ENCODE data around the gene SERPINA1.

Gene SERPINA1

GRCh38 chr14:94397289-94398181, 9.1 kb upstream of the SERPINA1 start:
- no peak overlapping the region for H3K27ac ChIP-seq

GRCh38 chr14:94396628-94397225, 8.3 kb upstream of the SERPINA1 start:
- no peak overlapping the region for H3K9ac ChIP-seq
- no peak overlapping the region for H3K27ac ChIP-seq
- H3K36me3 ChIP-seq (ENCODE audit: insufficient read depth): no peaks in the 10 kb centered on the region
- H3K79me2 ChIP-seq (ENCODE audit: insufficient read depth, low read depth): no peaks in the 10 kb centered on the region
- no peak for TF ChIP-seq CTCF (conservative IDR thresholded peaks at IDR 0.05; ENCODE audit: low read depth, low read length)
- H2AFZ ChIP-seq (ENCODE audit: low read depth): no peak overlapping the region
- H3K4me2 ChIP-seq: no peak overlapping the region
- H3K4me1 ChIP-seq (ENCODE audit: low read depth, poor library complexity, severe bottlenecking): no peaks in the 10 kb centered on the region
- H4K20me1 ChIP-seq (ENCODE audit: insufficient read depth): no peaks in the 10 kb centered on the region
- no peaks in the 10 kb centered on the region for H3K27me3 ChIP-seq (ENCODE audit: insufficient read depth, low read depth)
- no peak overlapping the region for H3K4me3 ChIP-seq (IDR thresholded peaks at IDR 0.05; ENCODE audit: insufficient read depth, low read depth, low read length)

More at GRCh38 chr14:94397289-94398181, 9.1 kb upstream of the SERPINA1 start:
- H3K4me2 ChIP-seq: no peak overlapping the region
- H2AFZ ChIP-seq (ENCODE audit: low read depth): no peak overlapping the region
- H3K79me2 ChIP-seq (ENCODE audit: insufficient read depth, low read depth): no peaks in the 10 kb centered on the region
- H3K9ac ChIP-seq: no peak overlapping the region
- no peaks in the 10 kb centered on the region for H3K4me1 ChIP-seq (ENCODE audit: low read depth, poor library complexity, severe bottlenecking)
- H3K36me3 ChIP-seq (ENCODE audit: insufficient read depth): no peaks in the 10 kb centered on the region
- no peaks in the 10 kb centered on the region for H4K20me1 ChIP-seq (ENCODE audit: insufficient read depth)
- no peak for TF ChIP-seq CTCF (conservative IDR thresholded peaks at IDR 0.05; ENCODE audit: low read depth, low read length)
- H3K27me3 ChIP-seq (ENCODE audit: insufficient read depth, low read depth): no peaks in the 10 kb centered on the region
- H3K4me3 ChIP-seq (IDR thresholded peaks at IDR 0.05; ENCODE audit: insufficient read depth, low read depth, low read length): no peak overlapping the region

GRCh38 chr14:94395888-94396574, 7.6 kb upstream of the SERPINA1 start:
- Histone ChIP-seq H3K27ac (no peak overlapping the region), H3K9ac (no peak overlapping the region), H3K4me1 (ENCODE audit: low read depth, poor library complexity, severe bottlenecking) (no peaks in the 10 kb centered on the region)

More at GRCh38 chr14:94395888-94396574, 7.6 kb upstream of the SERPINA1 start:
- Histone ChIP-seq H3K36me3 (ENCODE audit: insufficient read depth) (no peaks in the 10 kb centered on the region), H3K27me3 (ENCODE audit: insufficient read depth, low read depth) (no peaks in the 10 kb centered on the region), H3K79me2 (ENCODE audit: insufficient read depth, low read depth) (no peaks in the 10 kb centered on the region), H3K4me3 (IDR thresholded peaks at IDR 0.05; ENCODE audit: insufficient read depth, low read depth, low read length) (no peak overlapping the region), H2AFZ (ENCODE audit: low read depth) (no peak overlapping the region), H3K4me2 (no peak overlapping the region), H4K20me1 (ENCODE audit: insufficient read depth) (no peaks in the 10 kb centered on the region)
- TF ChIP-seq CTCF (conservative IDR thresholded peaks at IDR 0.05; ENCODE audit: low read depth, low read length): no peak
